Breast epithelium (tissue), 3 donors: ENCODE results near the gene ATP8B4.

Experiments used
- CTCF ChIP-seq, 3 donors: fragments of 450-650 bp; IDR thresholded peaks; one replicate each; pipeline ENCODE4 v1.5.1; 2016 to 2017; ENCODE audit warnings: antibody characterized with exemption in 3 of 3, mild to moderate bottlenecking in 3 of 3, moderate library complexity in 3 of 3
- POLR2A ChIP-seq: fragments of 450-650 bp; IDR thresholded peaks from one replicate; pipeline ENCODE4 v1.6.1; 2016; ENCODE audit warnings: antibody characterized with exemption, mild to moderate bottlenecking, moderate library complexity
- POLR2AphosphoS5 ChIP-seq, 3 donors: sonication (generic); formaldehyde crosslinking; IDR thresholded peaks; one replicate each; pipeline ENCODE4 v1.6.1; 2017; ENCODE audit warnings: antibody characterized with exemption in 3 of 3

- TF ChIP-seq CTCF (IDR thresholded peaks at IDR 0.05) = no peak
- TF ChIP-seq POLR2AphosphoS5 (IDR thresholded peaks at IDR 0.05) = no peak
- TF ChIP-seq POLR2A = no peak
Observed at GRCh38 chr15:49923671-49924070, 195.4 kb downstream of the ATP8B4 start.
